Activated naive CD4-positive, alpha-beta T cell treated with anti-CD3 and anti-CD28 coated beads, Interleukin-2, amount 10 ng/mL, durations not matched to agents 7 days and 5 days (primary cell): ENCODE data around the gene SAT1.

Experiments
- CTCF ChIA-PET: fragments of 350-600 bp; sonication (Branson Sonifier 250); formaldehyde crosslinking; loops from one replicate; lab custom pipeline; 2021; ENCODE audit warnings: antibody characterized with exemption; lab: Charles Lee
- DNase-seq: peaks from one replicate; pipeline ENCODE4 v3.0.0-alpha.2; 2020
- H3K27ac Mint-ChIP-seq: one replicate; pipeline ENCODE4 v1.8.0; 2021; ENCODE audit warnings: mild to moderate bottlenecking, moderate library complexity, mixed read lengths
- H3K27me3 Mint-ChIP-seq: one replicate; pipeline ENCODE4 v1.8.0; 2021; ENCODE audit warnings: mild to moderate bottlenecking, mixed read lengths
- H3K36me3 Mint-ChIP-seq: one replicate; pipeline ENCODE4 v1.8.0; 2021; ENCODE audit warnings: mixed read lengths
- H3K4me1 Mint-ChIP-seq: one replicate; pipeline ENCODE4 v1.8.0; 2021; ENCODE audit warnings: mixed read lengths
- H3K4me3 Mint-ChIP-seq: one replicate; pipeline ENCODE4 v1.8.0; 2021; ENCODE audit warnings: mild to moderate bottlenecking, moderate library complexity, mixed read lengths
- H3K9me3 Mint-ChIP-seq: one replicate; pipeline ENCODE4 v1.8.0; 2021; ENCODE audit warnings: mixed read lengths

Gene SAT1

DNA sequence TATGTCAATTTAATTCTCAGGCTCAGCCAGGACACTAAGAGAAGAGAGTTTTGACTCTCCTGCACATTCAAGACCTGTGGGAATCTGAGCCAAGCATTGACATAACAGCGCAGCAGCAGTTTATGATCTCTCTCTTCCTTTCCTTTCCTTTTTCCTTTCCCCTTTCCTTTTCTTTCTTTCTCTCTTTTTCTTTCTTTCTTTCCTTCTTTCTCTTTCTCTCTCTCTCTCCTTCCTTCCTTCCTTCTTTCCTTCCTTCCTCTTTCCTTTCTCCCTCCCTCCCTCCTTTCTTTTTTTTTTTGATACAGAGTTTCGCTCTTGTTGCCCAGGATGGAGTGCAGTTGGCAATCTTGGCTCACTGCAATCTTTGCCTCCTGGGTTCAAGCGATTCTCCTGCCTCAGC, 21.6 kb downstream of the SAT1 start:
- Mint-ChIP-seq H3K27me3 (no peaks in the 10 kb centered on the region), H3K9me3 (no peaks in the 10 kb centered on the region), H3K4me3 (no peak overlapping the region), H3K36me3 (no peaks in the 10 kb centered on the region), H3K27ac (no peak overlapping the region), H3K4me1 (peaks cover 8% of the 10 kb centered on the region)
- CTCF ChIA-PET, result interaction anchor here (1.2 kb wide), 1 partner anchor 21 kb away, joined by 3 read pairs; no protein-coding TSS in a partner anchor
- no peak for DNase-seq

DNA sequence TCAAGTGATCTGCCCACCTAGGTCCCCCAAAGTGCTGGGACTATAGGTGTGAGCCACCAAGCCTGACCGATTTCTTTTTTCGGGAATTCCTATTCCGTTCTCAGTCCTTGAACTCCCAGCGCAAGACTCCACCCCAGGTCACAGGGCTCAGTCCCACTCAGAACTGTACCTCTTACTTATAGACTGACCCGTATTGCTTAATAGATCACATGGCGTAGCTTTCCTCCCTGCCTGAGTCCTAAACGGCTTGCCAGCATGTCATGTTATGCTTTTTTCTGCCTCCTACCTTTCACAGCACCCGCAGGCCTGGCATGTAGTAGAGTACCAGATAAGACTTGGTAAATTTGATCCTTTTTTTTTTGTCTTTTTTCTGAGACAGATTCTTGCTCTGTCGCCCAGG, 22.4 kb downstream of the SAT1 start:
- Mint-ChIP-seq H3K4me1 (peaks cover 8% of the 10 kb centered on the region), H3K36me3 (no peaks in the 10 kb centered on the region), H3K27me3 (no peaks in the 10 kb centered on the region), H3K4me3 (no peak overlapping the region), H3K27ac (no peak overlapping the region), H3K9me3 (no peaks in the 10 kb centered on the region)
- DNase-seq, result no peak
- CTCF ChIA-PET, result interaction anchor here (1.2 kb wide), 1 partner anchor 21 kb away, joined by 3 read pairs; no protein-coding TSS in a partner anchor

DNA sequence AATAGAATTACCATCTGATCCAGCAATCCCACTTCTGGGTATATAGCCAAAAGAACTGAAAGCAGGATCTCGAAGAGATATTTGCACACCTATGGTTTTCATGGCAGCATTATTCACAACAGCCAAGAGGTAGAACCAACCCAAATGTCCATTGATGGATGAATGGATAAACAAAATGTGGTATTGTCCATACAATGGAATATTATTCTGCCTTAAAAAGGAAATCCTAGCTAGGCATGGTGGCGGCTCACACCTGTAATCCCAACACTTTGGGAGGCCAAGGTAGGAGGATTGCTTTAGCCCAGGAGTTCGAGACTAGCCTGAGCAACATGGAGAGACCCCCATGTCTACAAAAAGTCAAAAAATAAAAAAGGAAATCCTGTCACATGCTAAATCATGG, 27.3 kb downstream of the SAT1 start:
- Mint-ChIP-seq H3K4me3 (no peak overlapping the region), H3K27me3 (peaks cover 4% of the 10 kb centered on the region), H3K36me3 (no peaks in the 10 kb centered on the region), H3K27ac (no peak overlapping the region), H3K9me3 (no peaks in the 10 kb centered on the region), H3K4me1 (peaks cover 6% of the 10 kb centered on the region)
- CTCF ChIA-PET, result no interaction called here
- no peak for DNase-seq

DNA sequence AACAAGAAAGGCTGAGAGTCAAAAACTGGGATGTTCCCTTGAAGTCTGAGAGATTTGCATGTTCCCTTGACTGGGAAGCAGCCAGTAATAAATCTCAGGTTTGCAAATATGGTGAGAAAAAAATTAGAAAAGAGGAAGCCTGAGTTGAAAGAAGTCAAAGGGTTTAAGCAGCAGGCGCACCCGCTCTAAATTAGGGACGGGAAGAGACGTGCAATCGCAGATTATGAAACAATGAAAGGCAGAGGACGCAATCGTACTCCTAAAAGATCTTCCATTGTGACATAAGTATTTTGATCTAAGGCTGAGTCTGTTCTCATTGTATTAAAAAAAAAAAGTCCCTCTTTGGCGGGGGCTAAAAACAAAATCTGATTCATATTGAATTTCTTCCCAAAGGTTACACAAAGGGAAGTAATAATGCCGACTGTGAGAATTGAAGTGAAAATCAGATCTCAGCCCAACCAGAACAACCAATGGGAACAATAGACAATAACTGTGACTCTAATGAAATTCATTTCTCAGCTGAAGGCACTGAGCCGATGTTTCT, 28.2 kb downstream of the SAT1 start:
- no peak for DNase-seq
- Mint-ChIP-seq H3K9me3 (no peaks in the 10 kb centered on the region), H3K27me3 (peaks cover 4% of the 10 kb centered on the region), H3K36me3 (no peaks in the 10 kb centered on the region), H3K27ac (no peak overlapping the region), H3K4me3 (no peak overlapping the region), H3K4me1 (peaks cover 6% of the 10 kb centered on the region)
- CTCF ChIA-PET, result no interaction called here

DNA sequence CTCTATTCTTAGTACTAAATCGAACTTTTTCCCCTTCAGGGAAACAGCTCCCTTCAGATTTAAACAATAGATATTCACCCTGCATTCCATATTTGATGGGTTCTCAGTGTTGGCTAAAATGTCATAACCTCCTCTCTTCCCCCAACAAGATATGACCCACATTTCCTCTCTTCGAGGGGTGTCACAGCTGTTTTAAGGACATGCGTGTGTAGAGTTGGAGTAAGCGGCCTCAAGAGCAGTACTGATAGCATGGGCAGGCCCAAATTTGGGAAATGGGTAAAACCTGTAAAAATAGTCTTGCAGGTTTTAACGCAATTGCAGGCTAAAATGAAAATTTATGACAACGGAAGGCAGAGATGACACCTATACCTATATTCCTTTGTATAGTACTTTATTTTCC, 28.7 kb downstream of the SAT1 start:
- no peaks in the 10 kb centered on the region for H3K9me3 Mint-ChIP-seq
- H3K4me3 Mint-ChIP-seq, result no peak overlapping the region
- peaks cover 6% of the 10 kb centered on the region for H3K4me1 Mint-ChIP-seq
- DNase-seq, result no peak
- H3K27me3 Mint-ChIP-seq, result peaks cover 4% of the 10 kb centered on the region
- CTCF ChIA-PET, result no interaction called here
- no peaks in the 10 kb centered on the region for H3K36me3 Mint-ChIP-seq
- H3K27ac Mint-ChIP-seq, result no peak overlapping the region

DNA sequence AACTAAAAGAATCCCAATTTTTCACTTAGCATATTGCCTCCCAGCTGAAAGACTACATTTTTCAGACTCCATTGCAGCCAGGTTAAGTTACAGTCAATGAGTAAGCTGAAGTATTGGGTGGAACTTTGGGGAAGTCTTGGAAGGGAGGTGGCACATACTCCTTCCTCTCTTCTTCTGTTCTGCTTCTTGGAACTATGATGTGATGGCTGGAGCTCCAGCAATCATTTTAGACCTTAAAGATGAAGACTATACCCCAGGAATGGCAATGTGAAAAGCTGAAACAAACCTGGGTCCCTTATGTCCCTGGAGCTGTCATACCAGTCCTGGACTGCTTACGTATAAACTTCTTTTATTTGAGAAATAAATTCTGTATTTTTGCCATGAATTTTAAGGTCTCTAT, 30.8 kb downstream of the SAT1 start:
- Mint-ChIP-seq H3K27me3 (peaks cover 4% of the 10 kb centered on the region), H3K36me3 (no peaks in the 10 kb centered on the region), H3K9me3 (no peaks in the 10 kb centered on the region), H3K4me3 (no peak overlapping the region), H3K27ac (no peak overlapping the region), H3K4me1 (peaks cover 10% of the 10 kb centered on the region)
- DNase-seq, result no peak
- CTCF ChIA-PET, result no interaction called here

DNA sequence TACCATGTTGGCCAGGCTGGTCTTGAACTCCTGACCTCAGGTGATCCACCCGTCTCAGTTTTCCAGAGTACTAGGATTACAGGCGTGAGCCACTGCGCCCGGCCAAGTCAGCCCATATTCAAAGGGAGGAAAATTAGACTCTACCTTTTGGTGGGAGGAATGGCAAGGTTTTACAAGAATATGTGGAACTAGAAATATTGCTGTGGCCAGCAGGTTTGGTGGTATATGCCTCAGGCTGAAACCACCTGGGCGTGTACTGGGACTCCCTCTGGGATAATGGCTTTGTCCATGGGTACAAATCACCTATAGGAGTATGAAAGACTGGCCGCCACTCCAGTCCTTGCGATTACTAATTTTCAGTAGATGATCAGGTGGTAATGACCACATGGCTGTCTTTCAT, 32.4 kb downstream of the SAT1 start:
- CTCF ChIA-PET, result no interaction called here
- H3K27me3 Mint-ChIP-seq, result peaks cover 4% of the 10 kb centered on the region
- H3K4me3 Mint-ChIP-seq, result no peak overlapping the region
- no peak overlapping the region for H3K27ac Mint-ChIP-seq
- H3K36me3 Mint-ChIP-seq, result no peaks in the 10 kb centered on the region
- DNase-seq, result no peak
- H3K9me3 Mint-ChIP-seq, result no peaks in the 10 kb centered on the region
- peaks cover 10% of the 10 kb centered on the region for H3K4me1 Mint-ChIP-seq

DNA sequence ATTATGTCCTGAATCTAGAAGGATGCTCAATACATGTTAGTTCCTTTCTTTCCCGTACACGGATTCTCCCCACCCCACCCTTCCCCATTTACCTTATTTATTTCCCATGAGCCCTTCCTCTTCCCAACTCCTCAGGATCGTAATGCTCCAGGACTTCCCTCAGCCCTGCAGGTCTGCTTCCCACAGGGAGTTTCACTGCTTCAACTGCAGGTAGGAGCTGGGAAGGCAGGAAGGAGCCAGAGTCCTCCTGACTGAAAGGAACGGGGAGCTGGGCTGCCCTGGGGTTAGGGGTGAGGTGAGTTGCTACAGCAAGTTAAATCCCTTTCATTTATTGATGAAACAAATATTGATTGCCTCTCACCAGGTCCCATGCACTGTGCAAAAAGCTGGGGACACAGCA, 33.2 kb downstream of the SAT1 start:
- CTCF ChIA-PET, result no interaction called here
- Mint-ChIP-seq H3K4me1 (peaks cover 4% of the 10 kb centered on the region), H3K36me3 (no peaks in the 10 kb centered on the region), H3K4me3 (no peak overlapping the region), H3K27ac (no peak overlapping the region), H3K9me3 (no peaks in the 10 kb centered on the region), H3K27me3 (peaks cover 4% of the 10 kb centered on the region)
- no peak for DNase-seq

DNA sequence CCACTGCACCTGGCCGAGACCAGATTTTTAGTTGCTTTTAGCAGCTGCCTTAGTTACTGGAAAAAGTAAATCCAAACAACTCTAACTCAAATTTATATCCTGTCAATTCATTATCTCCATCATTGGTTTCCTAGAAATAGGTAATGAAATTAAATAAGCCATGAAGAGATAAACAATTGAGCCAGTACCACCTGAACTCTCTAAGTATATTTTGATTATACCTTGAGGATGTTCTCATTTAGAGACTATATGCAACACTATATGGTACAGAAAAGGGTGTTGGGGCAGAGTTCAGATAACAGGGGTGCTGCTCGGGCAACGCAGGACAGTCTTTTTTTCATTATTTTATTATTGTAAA, 35.0 kb downstream of the SAT1 start:
- DNase-seq, result no peak
- Mint-ChIP-seq H3K27ac (no peak overlapping the region), H3K9me3 (no peaks in the 10 kb centered on the region), H3K4me3 (no peak overlapping the region), H3K36me3 (no peaks in the 10 kb centered on the region), H3K4me1 (peaks cover 4% of the 10 kb centered on the region), H3K27me3 (no peaks in the 10 kb centered on the region)
- CTCF ChIA-PET, result no interaction called here

DNA sequence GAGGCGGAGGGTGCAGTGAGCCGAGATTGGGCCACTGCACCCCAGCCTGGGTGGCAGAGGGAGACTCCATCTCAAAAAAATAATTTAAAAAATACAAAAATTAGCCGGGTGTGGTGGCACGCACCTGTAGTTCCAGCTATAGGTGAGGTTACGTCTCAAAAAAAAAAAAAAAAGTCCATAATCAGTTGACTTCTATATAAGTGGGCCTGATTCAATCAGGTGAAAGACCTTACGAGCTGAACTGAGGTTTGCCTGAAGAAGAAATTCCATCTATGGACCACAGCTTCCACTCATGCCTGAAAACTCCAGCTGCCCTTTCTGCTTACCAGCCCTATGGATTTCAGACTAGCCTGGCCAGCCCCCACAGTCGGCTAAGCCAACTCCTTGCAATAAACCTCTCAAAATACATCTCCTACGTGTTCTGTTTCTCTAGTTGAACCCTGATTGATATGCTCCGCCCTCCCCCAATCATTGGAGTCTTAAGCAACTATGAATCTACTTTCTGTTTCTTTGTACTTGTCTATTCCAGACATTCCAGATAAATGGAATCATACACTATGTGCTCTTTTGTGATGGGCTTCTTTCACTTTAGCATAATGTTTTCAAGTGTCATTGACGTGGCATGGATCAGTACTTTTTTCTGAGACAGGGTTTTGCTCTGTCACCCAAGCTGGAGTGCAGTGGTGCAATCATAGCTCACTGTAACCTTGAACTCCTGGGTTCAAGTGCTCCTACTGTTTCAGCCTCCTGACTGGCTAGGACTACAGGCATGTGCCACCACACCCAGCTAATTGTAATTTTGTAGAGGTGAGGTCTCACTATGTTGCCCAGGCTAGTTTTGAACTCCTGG, 36.6 kb downstream of the SAT1 start:
- no peak for DNase-seq

DNA sequence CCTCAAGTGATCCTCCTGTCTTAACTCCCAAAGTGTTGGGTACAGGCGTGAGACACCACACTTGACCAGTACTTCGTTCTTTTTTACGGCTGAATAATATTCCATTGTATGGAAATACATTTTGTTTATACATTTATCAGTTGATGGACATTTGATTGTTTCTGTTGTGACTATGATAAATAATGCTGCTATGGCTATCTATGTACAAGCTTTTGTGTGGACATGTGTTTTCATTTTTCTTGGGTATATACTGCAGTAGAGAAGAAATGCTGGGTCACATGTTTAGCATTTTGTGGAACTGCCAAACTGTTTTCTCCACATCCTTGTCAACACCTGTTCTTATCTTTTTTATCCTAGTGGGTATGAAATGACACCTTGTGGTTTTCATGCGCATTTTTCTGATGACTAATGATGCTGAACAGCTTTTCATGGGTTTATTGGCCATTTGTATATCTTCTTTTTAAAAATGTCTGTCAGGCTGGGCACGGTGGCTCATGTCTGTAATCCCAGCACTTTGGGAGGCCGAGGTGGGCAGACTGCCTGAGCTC, 37.3 kb downstream of the SAT1 start:
- CTCF ChIA-PET, result interaction anchor here (0.7 kb wide), 1 partner anchor 36 kb away, joined by 3 read pairs; no protein-coding TSS in a partner anchor
- Mint-ChIP-seq H3K27ac (no peak overlapping the region), H3K27me3 (no peaks in the 10 kb centered on the region), H3K4me3 (no peak overlapping the region), H3K9me3 (no peaks in the 10 kb centered on the region), H3K4me1 (peaks cover 4% of the 10 kb centered on the region), H3K36me3 (no peaks in the 10 kb centered on the region)
- DNase-seq, result no peak

More for the DNA sequence above, 36.6 kb downstream of the SAT1 start:
- Mint-ChIP-seq H3K27ac (no peak overlapping the region), H3K4me3 (no peak overlapping the region), H3K4me1 (peaks cover 4% of the 10 kb centered on the region), H3K27me3 (no peaks in the 10 kb centered on the region), H3K36me3 (no peaks in the 10 kb centered on the region), H3K9me3 (no peaks in the 10 kb centered on the region)
- CTCF ChIA-PET, result interaction anchor here (0.7 kb wide), 1 partner anchor 36 kb away, joined by 3 read pairs; no protein-coding TSS in a partner anchor

DNA sequence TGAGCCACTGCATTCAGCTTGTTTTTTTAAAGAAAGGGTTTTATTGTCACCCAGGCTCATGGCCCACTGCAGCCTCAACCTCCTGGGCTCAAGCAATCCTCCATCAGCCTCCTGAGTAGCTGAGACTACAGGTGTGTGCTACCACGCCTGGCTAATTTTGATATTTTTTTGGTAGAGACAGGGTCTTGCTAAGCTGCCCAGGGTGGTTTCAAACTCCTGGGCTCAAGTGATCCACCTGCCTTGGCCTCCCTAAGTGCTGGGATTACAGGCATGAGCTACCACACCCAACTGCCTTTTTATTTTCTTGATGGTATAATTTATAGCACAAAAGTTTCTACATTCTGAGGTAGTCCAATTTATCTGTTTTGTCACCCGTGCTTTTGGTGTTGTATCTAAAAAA, 38.9 kb downstream of the SAT1 start:
- CTCF ChIA-PET, result interaction anchor here (0.6 to 0.7 kb wide), 2 partner anchors 80 to 232 kb away, joined by 3 to 5 read pairs; no protein-coding TSS in a partner anchor
- Mint-ChIP-seq H3K36me3 (no peaks in the 10 kb centered on the region), H3K4me1 (peaks cover 4% of the 10 kb centered on the region), H3K9me3 (no peaks in the 10 kb centered on the region), H3K4me3 (no peak overlapping the region), H3K27ac (no peak overlapping the region), H3K27me3 (no peaks in the 10 kb centered on the region)
- no peak for DNase-seq

DNA sequence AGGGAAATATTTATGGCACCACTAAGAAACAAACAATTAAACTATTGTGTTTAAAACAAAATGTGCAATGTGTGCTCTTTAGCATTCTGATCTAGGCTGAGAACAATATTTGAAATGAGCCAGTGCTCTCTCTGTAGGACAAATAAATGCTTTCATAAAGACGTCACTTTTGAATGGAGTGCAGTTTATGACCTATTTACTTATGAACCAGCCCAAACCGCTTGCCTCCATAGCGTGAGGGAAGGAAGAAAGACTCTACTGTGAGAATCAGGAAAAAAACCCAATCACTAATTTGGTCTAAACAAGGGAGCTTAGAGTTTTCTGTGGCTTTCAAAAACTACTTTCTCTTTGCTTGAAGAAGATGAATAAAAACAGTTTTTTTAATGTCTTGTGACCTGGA, 39.4 kb downstream of the SAT1 start:
- H3K4me3 Mint-ChIP-seq, result no peak overlapping the region
- peaks cover 1% of the 10 kb centered on the region for H3K4me1 Mint-ChIP-seq
- H3K27me3 Mint-ChIP-seq, result no peaks in the 10 kb centered on the region
- no peak overlapping the region for H3K27ac Mint-ChIP-seq
- no peaks in the 10 kb centered on the region for H3K9me3 Mint-ChIP-seq
- no peak for DNase-seq
- CTCF ChIA-PET, result interaction anchor here (0.6 kb wide), 1 partner anchor 232 kb away, joined by 5 read pairs; no protein-coding TSS in a partner anchor
- H3K36me3 Mint-ChIP-seq, result no peaks in the 10 kb centered on the region

DNA sequence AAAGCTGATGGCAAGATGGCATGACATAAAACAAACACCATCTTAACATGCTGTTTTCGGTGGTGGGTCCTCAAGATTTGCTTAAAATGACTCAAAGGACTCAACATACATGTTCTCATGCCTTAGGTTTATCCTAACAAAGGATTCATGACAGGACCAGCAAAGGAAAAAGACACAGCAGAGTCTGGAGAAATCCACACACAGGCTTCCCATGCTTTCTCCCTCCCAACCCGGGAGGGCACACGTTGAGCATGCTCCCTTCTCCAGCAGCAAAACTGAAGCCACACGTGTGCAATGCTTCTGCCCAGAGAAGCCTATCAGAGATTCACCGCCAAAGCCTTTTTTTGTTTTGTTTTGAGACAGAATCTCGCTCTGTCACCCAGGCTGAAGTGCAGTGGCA, 39.9 kb downstream of the SAT1 start:
- CTCF ChIA-PET, result no interaction called here

DNA sequence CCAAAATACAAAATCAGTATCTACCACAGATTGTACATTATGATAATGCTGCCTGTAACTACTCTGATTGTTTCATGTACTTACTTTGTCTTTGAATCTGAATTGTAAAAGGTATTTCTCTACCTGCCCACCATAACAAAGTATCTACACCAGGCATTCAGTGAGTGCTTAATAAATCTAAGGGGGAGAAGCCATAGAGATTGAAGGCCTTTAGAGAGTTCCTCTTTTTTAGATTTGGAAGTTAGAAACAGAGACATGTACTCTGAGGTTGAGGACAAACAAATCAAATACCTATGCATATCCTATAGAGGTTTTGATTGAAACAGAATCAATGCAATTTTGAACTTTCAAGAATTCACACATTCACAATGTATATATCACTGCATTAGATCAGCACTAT, 42.7 kb downstream of the SAT1 start:
- H3K9me3 Mint-ChIP-seq, result no peaks in the 10 kb centered on the region
- CTCF ChIA-PET, result no interaction called here

More for the DNA sequence above, 39.9 kb downstream of the SAT1 start:
- Mint-ChIP-seq H3K27me3 (no peaks in the 10 kb centered on the region), H3K4me1 (no peaks in the 10 kb centered on the region), H3K4me3 (no peak overlapping the region), H3K36me3 (no peaks in the 10 kb centered on the region), H3K27ac (no peak overlapping the region), H3K9me3 (no peaks in the 10 kb centered on the region)
- no peak for DNase-seq

More for the DNA sequence above, 42.7 kb downstream of the SAT1 start:
- no peak overlapping the region for H3K27ac Mint-ChIP-seq
- H3K36me3 Mint-ChIP-seq, result no peaks in the 10 kb centered on the region
- H3K4me1 Mint-ChIP-seq, result no peaks in the 10 kb centered on the region
- no peak overlapping the region for H3K4me3 Mint-ChIP-seq
- H3K27me3 Mint-ChIP-seq, result no peaks in the 10 kb centered on the region
- no peak for DNase-seq
